Hepatocyte (in vitro differentiated cells): Measurements from ENCODE around the gene BCAS1.

ENCODE experiments used
- EZH2 ChIP-seq: fragments of 200-600 bp; sonication (generic); IDR thresholded peaks from 2 replicates; pipeline ENCODE4 v1.6.1; 2016; ENCODE audit warnings: antibody characterized with exemption, mild to moderate bottlenecking, borderline replicate concordance
- EZH2phosphoT487 ChIP-seq: fragments of 200-600 bp; sonication (generic); IDR thresholded peaks from one replicate; pipeline ENCODE4 v1.6.1; 2018; ENCODE audit warnings: antibody characterized with exemption, mild to moderate bottlenecking, low read depth, moderate library complexity; ENCODE audit not compliant: unreplicated experiment, severe bottlenecking
- TF ChIP-seq, protein P1 (sequence below): fragments of 200-600 bp; sonication (generic); IDR thresholded peaks from 2 replicates; pipeline ENCODE4 v1.5.1; 2016; ENCODE audit warnings: antibody characterized with exemption, mild to moderate bottlenecking; ENCODE audit not compliant: poor library complexity

DNA sequence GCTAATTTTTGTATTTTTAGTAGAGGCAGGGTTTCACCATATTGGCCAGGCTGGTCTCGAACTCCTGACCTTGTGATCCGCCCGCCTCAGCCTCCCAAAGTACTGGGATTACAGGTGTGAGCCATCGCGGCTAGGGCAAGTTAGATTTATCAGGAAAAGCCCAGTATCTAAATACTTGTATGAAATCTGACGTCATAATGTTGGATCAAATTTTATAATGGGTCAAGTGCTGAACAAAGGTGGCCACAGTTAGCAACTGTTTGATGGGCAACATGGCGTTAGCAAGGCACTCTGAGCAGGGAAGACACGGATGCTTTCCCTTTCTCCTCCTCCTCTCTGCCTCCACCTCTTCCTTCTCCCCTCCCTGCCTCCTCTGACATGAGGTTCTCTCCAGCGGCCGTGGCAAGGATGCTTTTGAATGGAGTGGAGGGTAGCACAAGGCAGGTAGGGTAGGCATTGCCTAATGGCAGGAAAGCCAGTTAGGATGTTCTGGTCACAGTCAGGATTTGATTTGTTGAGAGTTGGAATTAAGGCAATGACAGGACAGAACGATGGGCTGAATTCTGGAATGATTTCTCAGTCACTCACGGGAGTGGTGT lies 149.6 kb downstream of the BCAS1 start:
- TF ChIP-seq, protein P1, sequence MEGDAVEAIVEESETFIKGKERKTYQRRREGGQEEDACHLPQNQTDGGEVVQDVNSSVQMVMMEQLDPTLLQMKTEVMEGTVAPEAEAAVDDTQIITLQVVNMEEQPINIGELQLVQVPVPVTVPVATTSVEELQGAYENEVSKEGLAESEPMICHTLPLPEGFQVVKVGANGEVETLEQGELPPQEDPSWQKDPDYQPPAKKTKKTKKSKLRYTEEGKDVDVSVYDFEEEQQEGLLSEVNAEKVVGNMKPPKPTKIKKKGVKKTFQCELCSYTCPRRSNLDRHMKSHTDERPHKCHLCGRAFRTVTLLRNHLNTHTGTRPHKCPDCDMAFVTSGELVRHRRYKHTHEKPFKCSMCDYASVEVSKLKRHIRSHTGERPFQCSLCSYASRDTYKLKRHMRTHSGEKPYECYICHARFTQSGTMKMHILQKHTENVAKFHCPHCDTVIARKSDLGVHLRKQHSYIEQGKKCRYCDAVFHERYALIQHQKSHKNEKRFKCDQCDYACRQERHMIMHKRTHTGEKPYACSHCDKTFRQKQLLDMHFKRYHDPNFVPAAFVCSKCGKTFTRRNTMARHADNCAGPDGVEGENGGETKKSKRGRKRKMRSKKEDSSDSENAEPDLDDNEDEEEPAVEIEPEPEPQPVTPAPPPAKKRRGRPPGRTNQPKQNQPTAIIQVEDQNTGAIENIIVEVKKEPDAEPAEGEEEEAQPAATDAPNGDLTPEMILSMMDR = no peak
- TF ChIP-seq EZH2 (no peak), EZH2phosphoT487 (no peak)
